ENCODE results near the gene RAP1B.

The RAP1B gene

DNA sequence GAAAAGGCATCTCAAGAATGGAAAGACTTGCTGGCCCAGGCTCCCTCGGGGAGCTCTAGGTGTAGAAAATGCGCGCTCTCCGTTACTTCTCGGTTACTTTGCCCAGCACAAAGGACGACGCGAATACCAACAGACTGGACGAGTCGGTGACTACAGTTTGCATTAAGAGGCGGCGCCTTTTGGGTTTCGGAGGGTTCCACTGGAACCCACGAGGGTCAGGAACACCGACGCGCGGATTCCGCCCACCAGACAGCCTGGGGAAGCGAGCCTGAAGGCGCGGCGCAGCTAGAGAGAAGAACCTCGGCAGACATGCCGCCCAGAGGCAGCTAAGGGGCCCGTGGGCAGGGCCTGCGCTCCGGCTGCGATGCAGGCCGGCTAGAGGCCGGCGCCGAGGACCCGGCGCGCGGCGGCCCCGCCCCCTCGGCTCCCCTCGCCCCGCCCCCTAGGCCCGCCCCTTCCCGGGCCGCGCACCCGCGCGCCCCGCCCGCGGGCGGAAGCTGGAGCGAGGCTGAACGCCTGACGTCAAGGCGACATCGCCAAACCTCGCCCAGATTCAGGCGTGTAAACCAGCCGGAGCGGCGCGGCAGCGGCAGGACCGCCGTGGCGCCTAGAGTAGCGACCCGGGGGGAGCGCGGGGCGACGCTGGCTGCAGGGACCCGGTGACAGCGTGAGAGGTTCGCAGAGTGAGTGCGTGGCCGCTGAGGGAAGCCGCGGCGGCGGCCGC, at the start of gene RAP1B:
Gene RAP1B, plus strand, starts transcription at position 530 of the 724 bp plus-strand sequence. CDS start 37,826 bp downstream, outside the sequence.
- ChIA-PET POLR2A (interaction anchor here (0.5 to 1.2 kb wide), 6 partner anchors 9 to 903 kb away, joined by 3 to 4 read pairs (median 3); no protein-coding TSS in a partner anchor), CTCF (interaction anchor here (0.8 to 2.8 kb wide), 5 partner anchors 12 to 260 kb away, joined by 3 to 10 read pairs (median 4); no protein-coding TSS in a partner anchor)
- TF ChIP-seq, protein P1, sequence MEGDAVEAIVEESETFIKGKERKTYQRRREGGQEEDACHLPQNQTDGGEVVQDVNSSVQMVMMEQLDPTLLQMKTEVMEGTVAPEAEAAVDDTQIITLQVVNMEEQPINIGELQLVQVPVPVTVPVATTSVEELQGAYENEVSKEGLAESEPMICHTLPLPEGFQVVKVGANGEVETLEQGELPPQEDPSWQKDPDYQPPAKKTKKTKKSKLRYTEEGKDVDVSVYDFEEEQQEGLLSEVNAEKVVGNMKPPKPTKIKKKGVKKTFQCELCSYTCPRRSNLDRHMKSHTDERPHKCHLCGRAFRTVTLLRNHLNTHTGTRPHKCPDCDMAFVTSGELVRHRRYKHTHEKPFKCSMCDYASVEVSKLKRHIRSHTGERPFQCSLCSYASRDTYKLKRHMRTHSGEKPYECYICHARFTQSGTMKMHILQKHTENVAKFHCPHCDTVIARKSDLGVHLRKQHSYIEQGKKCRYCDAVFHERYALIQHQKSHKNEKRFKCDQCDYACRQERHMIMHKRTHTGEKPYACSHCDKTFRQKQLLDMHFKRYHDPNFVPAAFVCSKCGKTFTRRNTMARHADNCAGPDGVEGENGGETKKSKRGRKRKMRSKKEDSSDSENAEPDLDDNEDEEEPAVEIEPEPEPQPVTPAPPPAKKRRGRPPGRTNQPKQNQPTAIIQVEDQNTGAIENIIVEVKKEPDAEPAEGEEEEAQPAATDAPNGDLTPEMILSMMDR (IDR thresholded peaks at IDR 0.05; ENCODE audit: insufficient read depth, low read length, missing control alignments) = no peak

DNA sequence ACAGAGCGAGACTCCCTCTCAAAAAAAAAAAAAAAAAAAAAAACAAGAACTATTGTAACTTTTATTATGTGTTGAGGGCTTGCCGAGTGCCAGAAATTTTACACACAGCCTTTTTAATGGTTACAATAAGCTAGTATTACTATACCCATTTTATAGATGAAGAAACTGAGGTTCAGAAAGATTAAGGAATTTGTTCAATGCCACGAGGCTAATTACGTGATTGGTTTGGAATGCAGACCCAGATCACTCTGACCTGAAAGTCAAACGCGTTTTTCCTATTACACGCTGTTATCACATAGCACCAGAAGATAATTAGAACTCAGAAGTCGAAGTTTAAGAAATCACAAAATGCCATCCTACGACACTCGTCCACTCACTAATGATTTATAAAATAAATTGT, 48.9 kb upstream of the RAP1B start:
- POLR2A ChIA-PET = no interaction called here
- CTCF ChIA-PET = interaction anchor here (0.6 kb wide), 1 partner anchor 26 kb away, joined by 3 read pairs; no protein-coding TSS in a partner anchor
- no peak overlapping the region for H3K4me3 ChIP-seq (ENCODE audit: low read depth, low read length)
- TF ChIP-seq, protein P1 (IDR thresholded peaks at IDR 0.05; ENCODE audit: insufficient read depth, low read length, missing control alignments) = no peak
- no peak for DNase-seq (ENCODE audit: low read depth, low spot score)

More for the DNA sequence above, at the start of gene RAP1B:
- no peak for DNase-seq (ENCODE audit: low read depth, low spot score)
- H3K4me3 ChIP-seq (ENCODE audit: low read depth, low read length) = peak within 1 kb of the TSS; percentile 84

DNA sequence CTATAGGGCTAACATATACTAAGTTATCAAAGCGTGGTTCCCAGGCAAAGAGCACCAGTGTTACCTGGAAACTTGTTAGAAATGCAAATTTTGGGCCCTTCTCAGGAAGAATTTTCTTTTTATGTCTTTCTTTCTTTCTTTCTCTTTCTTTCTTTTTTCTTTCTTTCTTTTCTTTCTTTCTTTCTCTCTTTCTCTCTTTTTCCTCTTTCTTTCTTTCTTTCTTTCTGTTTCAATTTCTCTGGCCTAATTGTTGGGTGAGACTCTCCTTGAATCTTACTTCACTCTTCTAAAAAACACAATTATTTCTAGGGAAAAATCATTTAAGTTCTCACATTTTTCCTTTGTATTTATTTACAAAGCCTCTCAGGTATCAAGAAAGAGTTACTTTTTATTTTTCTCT, 46.5 kb upstream of the RAP1B start:
- H3K4me3 ChIP-seq (ENCODE audit: low read depth, low read length) = no peak overlapping the region
- ChIA-PET CTCF (interaction anchor here (1.6 kb wide), 1 partner anchor 21 kb away, joined by 6 read pairs; no protein-coding TSS in a partner anchor), POLR2A (no interaction called here)
- TF ChIP-seq, protein P1 (IDR thresholded peaks at IDR 0.05; ENCODE audit: insufficient read depth, low read length, missing control alignments) = no peak
- DNase-seq (ENCODE audit: low read depth, low spot score) = no peak

DNA sequence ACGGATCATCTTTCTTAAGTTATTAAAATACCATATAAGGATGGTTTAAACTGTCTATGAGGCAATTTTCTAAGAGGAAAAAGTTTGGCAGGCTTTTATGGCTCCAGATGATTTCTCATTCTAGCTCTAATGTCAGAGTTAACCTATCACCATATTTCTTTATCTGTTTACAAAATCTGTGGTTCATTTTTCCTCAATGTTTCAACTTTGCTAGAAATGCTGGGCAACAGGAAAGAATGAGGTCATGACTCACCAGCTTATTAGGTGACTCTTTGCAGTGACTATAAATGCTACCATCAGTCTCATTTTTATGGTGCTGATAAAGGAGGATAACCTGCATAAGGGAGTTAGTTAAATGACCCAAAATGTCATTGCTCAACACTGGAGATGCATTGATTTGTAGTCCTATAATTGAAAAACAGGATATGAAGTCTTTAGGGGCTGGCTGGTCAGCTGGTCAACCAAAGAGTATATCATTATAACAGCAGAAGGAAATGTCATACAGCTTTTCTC, 45.3 kb upstream of the RAP1B start:
- ChIA-PET POLR2A (no interaction called here), CTCF (interaction anchor here (1.6 kb wide), 1 partner anchor 20 kb away, joined by 6 read pairs; no protein-coding TSS in a partner anchor)
- TF ChIP-seq, protein P1 (IDR thresholded peaks at IDR 0.05; ENCODE audit: insufficient read depth, low read length, missing control alignments) = no peak
- peak; percentile 84 for DNase-seq (ENCODE audit: low read depth, low spot score)
- H3K4me3 ChIP-seq (ENCODE audit: low read depth, low read length) = no peak overlapping the region

DNA sequence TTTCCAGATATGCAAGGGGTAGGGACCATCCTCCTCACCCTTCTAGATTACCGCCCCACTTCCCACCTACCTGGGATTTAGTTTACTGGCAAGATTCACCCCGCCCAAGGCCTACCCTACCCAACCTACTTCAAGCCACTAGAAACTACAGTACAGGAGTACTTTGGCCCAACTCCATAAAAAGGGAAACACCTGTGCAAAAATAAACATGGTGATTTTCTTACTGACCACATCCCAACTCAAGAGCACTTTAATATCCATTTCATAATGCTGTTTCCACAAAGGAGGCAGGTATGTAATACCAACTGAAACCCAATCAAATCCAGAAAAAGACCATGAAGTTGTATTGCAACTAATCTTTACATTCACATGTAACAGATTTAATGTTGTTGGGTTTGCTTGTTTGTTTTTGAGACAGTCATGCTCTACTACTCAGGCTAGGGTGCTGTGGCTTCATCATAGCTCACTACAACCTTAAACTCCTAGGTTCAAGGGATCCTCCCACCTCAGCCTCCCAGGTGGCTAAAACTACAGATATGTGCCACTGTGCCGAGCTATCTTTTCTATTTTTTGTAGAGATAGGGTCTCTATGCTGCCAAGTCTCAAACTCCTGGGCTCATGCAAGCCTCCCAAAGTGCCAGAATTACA, 41.7 kb upstream of the RAP1B start:
- TF ChIP-seq, protein P1 (IDR thresholded peaks at IDR 0.05; ENCODE audit: insufficient read depth, low read length, missing control alignments) = no peak
- DNase-seq (ENCODE audit: low read depth, low spot score) = no peak
- ChIA-PET POLR2A (no interaction called here), CTCF (no interaction called here)
- no peak overlapping the region for H3K4me3 ChIP-seq (ENCODE audit: low read depth, low read length)

DNA sequence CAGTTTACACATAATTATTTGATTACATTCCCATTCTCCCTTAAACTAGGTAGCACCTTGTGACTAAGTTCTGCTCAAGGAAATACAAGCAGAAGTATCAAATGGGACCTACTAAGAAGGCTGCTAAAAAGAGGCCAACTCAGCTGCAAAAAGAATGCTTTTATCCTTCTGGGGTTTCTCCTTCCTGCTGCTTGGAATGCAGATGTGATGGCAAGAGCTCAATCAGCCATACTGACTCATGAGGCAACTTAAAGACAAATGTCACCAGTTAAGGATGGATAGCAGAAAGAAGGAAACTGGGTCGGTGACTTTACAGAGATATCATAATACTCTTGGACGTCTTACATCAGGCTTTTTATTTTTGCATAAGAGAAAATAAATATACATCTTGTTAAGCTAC, 38.0 kb upstream of the RAP1B start:
- DNase-seq (ENCODE audit: low read depth, low spot score) = no peak
- no peak overlapping the region for H3K4me3 ChIP-seq (ENCODE audit: low read depth, low read length)
- TF ChIP-seq, protein P1 (IDR thresholded peaks at IDR 0.05; ENCODE audit: insufficient read depth, low read length, missing control alignments) = no peak
- CTCF ChIA-PET = interaction anchor here (1.3 kb wide), 2 partner anchors 9 to 16 kb away, joined by 5 to 6 read pairs; no protein-coding TSS in a partner anchor
- POLR2A ChIA-PET = no interaction called here
